Uterus (tissue), 2 donors: ENCODE results near the gene SERP2.
A peak's percentile ranks its signal among the peaks of the same experiment; 100 is the strongest.

Experiments
- CTCF ChIP-seq, 4 experiments: fragments of 200-600 bp in 2 of 4; fragments of 450-650 bp in 2 of 4; sonication (generic) in 2 of 4; IDR thresholded peaks; one replicate each; pipeline ENCODE4 v1.5.1; 2016 to 2019; ENCODE audit warnings: antibody characterized with exemption in 4 of 4, mild to moderate bottlenecking in 2 of 4, moderate library complexity in 1 of 4
- POLR2A ChIP-seq, 2 donors: fragments of 450-650 bp; IDR thresholded peaks; one replicate each; pipeline ENCODE4 v1.6.1; 2016; ENCODE audit warnings: antibody characterized with exemption in 2 of 2, mild to moderate bottlenecking in 1 of 2, moderate library complexity in 1 of 2

- TF ChIP-seq POLR2A (IDR thresholded peaks at IDR 0.05): peak; percentile 77 to 96
- no peak for TF ChIP-seq CTCF (IDR thresholded peaks at IDR 0.05)
Observed at GRCh38 chr13:44435142-44435918, 61.7 kb downstream of the SERP2 start.
